Measurements from ENCODE around the gene CHTF8.
"Not testable (repeated sequence)": the region's sequence is repeated elsewhere in the genome, so short reads cannot be mapped to it uniquely, and the experiment has no call there.

Gene CHTF8

GRCh38 chr16:69139464-69139863, 7.1 kb upstream of the CHTF8 start:
- DNase-seq (ENCODE audit: low read depth in 3 of 3): not testable (repeated sequence)

- DNase-seq (ENCODE audit: low read depth in 3 of 3): no peak
Measured at GRCh38 chr16:69138608-69139007, 6.2 kb upstream of the CHTF8 start.

GRCh38 chr16:69133373-69133954, 1.1 kb upstream of the CHTF8 start:
- DNase-seq (ENCODE audit: low read depth in 3 of 3): no peak

- peak; percentile 69 to 72 (median 70) for DNase-seq (ENCODE audit: low read depth in 3 of 3)
Measured at GRCh38 chr16:69131839-69132423, 457 bp downstream of the CHTF8 start.

- peak in 1 of 3 experiments; percentile 14 for DNase-seq (ENCODE audit: low read depth in 3 of 3)
Measured at GRCh38 chr16:69131167-69131838, 1.1 kb downstream of the CHTF8 start.

- no peak for DNase-seq (ENCODE audit: low read depth in 3 of 3)
Measured at GRCh38 chr16:69130461-69130860, 1.9 kb downstream of the CHTF8 start.

- DNase-seq (ENCODE audit: low read depth in 3 of 3): no peak
Measured at GRCh38 chr16:69127966-69128510, 4.3 kb downstream of the CHTF8 start.

- not testable (repeated sequence) for DNase-seq (ENCODE audit: low read depth in 3 of 3)
Measured at GRCh38 chr16:69126801-69127200, 5.6 kb downstream of the CHTF8 start.

- DNase-seq (ENCODE audit: low read depth in 3 of 3): no peak
Measured at GRCh38 chr16:69126221-69126620, 6.2 kb downstream of the CHTF8 start.

GRCh38 chr16:69124961-69125360, 7.4 kb downstream of the CHTF8 start:
- DNase-seq (ENCODE audit: low read depth in 3 of 3): not testable (repeated sequence)

- DNase-seq (ENCODE audit: low read depth in 3 of 3): not testable (repeated sequence)
Measured at GRCh38 chr16:69124406-69124805, 8.0 kb downstream of the CHTF8 start.

- DNase-seq (ENCODE audit: low read depth in 3 of 3): peak in 2 of 3 experiments; percentile 20 to 36
Measured at GRCh38 chr16:69123910-69124309, 8.5 kb downstream of the CHTF8 start.

GRCh38 chr16:69120096-69120664, 12.2 kb downstream of the CHTF8 start:
- no peak for DNase-seq (ENCODE audit: low read depth in 3 of 3)

GRCh38 chr16:69119536-69119935, 12.9 kb downstream of the CHTF8 start:
- no peak for DNase-seq (ENCODE audit: low read depth in 3 of 3)

- DNase-seq (ENCODE audit: low read depth in 3 of 3): no peak
Measured at GRCh38 chr16:69118994-69119393, 13.4 kb downstream of the CHTF8 start.

- DNase-seq (ENCODE audit: low read depth in 3 of 3): no peak
Measured at GRCh38 chr16:69118468-69118867, 13.9 kb downstream of the CHTF8 start.

- no peak for DNase-seq (ENCODE audit: low read depth in 3 of 3)
Measured at GRCh38 chr16:69116906-69117305, 15.5 kb downstream of the CHTF8 start.

- no peak for DNase-seq (ENCODE audit: low read depth in 3 of 3)
Measured at GRCh38 chr16:69116256-69116875, 16.0 kb downstream of the CHTF8 start.

- DNase-seq (ENCODE audit: low read depth in 3 of 3): no peak
Measured at GRCh38 chr16:69115837-69116236, 16.6 kb downstream of the CHTF8 start.

GRCh38 chr16:69115361-69115760, 17.0 kb downstream of the CHTF8 start:
- DNase-seq (ENCODE audit: low read depth in 3 of 3): no peak

GRCh38 chr16:69114976-69115355, 17.4 kb downstream of the CHTF8 start:
- no peak for DNase-seq (ENCODE audit: low read depth in 3 of 3)

GRCh38 chr16:69114346-69114975, 17.9 kb downstream of the CHTF8 start:
- DNase-seq (ENCODE audit: low read depth in 3 of 3): no peak
